Neural progenitor cell (in vitro differentiated cells): ENCODE measurements around the gene CMTM4. TPM values are rescaled to one million over a fixed set of nuclear protein-coding genes. Genes with fewer than 3 reads are reported as not detected.

Experiments
- DNase-seq: peaks from one replicate; pipeline ENCODE4 v3.0.0-alpha.2; 2016; ENCODE audit warnings: low spot score
- H2AFZ ChIP-seq: fragments of 200-600 bp; sonication (generic); replicated peaks from 2 replicates; pipeline ENCODE4 v1.6.1; 2016; ENCODE audit warnings: antibody characterized with exemption
- H3F3A ChIP-seq: fragments of 200-600 bp; sonication (generic); 2 replicates; pipeline ENCODE4 v1.6.1; 2016; ENCODE audit warnings: antibody characterized with exemption, low read depth
- H3K27ac ChIP-seq: fragments of 200-600 bp; sonication (generic); 2 replicates; pipeline ENCODE4 v1.5.1; 2016; ENCODE audit warnings: mild to moderate bottlenecking
- H3K27me3 ChIP-seq: fragments of 200-600 bp; sonication (generic); 2 replicates; pipeline ENCODE4 v1.6.1; 2016; ENCODE audit warnings: mild to moderate bottlenecking, moderate library complexity
- H3K36me3 ChIP-seq: fragments of 200-600 bp; sonication (generic); 2 replicates; pipeline ENCODE4 v1.5.1; 2016
- H3K4me1 ChIP-seq: fragments of 200-600 bp; sonication (generic); 2 replicates; pipeline ENCODE4 v1.6.1; 2016; ENCODE audit warnings: mixed run types
- H3K4me2 ChIP-seq: fragments of 200-600 bp; sonication (generic); 2 replicates; pipeline ENCODE4 v1.6.1; 2016
- H3K4me3 ChIP-seq: fragments of 200-600 bp; sonication (generic); 2 replicates; pipeline ENCODE4 v1.5.1; 2016
- H3K79me2 ChIP-seq: fragments of 200-600 bp; sonication (generic); 2 replicates; pipeline ENCODE4 v1.6.1; 2016; ENCODE audit warnings: low read depth
- H3K9ac ChIP-seq: fragments of 200-600 bp; sonication (generic); 2 replicates; pipeline ENCODE4 v1.6.1; 2016
- H3K9me3 ChIP-seq: fragments of 200-600 bp; sonication (generic); 2 replicates; pipeline ENCODE4 v1.5.1; 2016; ENCODE audit warnings: low read depth
- H4K20me1 ChIP-seq: fragments of 200-600 bp; sonication (generic); 2 replicates; pipeline ENCODE4 v1.6.1; 2016; ENCODE audit warnings: low read depth
- H3K27ac Mint-ChIP-seq: 3 replicates; pipeline ENCODE4 v1.8.0; 2021; ENCODE audit warnings: mixed read lengths
- H3K27me3 Mint-ChIP-seq: 2 replicates; pipeline ENCODE4 v1.8.0; 2022; ENCODE audit warnings: low read depth, mild to moderate bottlenecking, inconsistent platforms, moderate library complexity, mixed read lengths; ENCODE audit not compliant: insufficient read depth
- H3K36me3 Mint-ChIP-seq: 3 replicates; pipeline ENCODE4 v1.8.0; 2021; ENCODE audit warnings: mixed read lengths
- H3K4me1 Mint-ChIP-seq: 3 replicates; pipeline ENCODE4 v1.8.0; 2021; ENCODE audit warnings: mixed read lengths
- H3K4me3 Mint-ChIP-seq: 3 replicates; pipeline ENCODE4 v1.8.0; 2021; ENCODE audit warnings: mild to moderate bottlenecking, moderate library complexity, mixed read lengths
- H3K9me3 Mint-ChIP-seq: 3 replicates; pipeline ENCODE4 v1.8.0; 2020; ENCODE audit warnings: mixed read lengths
- EZH2 ChIP-seq: fragments of 200-600 bp; sonication (generic); IDR thresholded peaks from 2 replicates; pipeline ENCODE4 v1.6.1; 2017; ENCODE audit warnings: antibody characterized with exemption, mild to moderate bottlenecking, moderate library complexity
- EZH2phosphoT487 ChIP-seq: fragments of 200-600 bp; sonication (generic); IDR thresholded peaks from 2 replicates; pipeline ENCODE4 v1.6.1; 2017; ENCODE audit warnings: antibody characterized with exemption
- total RNA-seq: library from RNA; depleted of rRNA; stranded (reverse); fragments of >200 nt; gene quantifications from 2 replicates; pipeline ENCODE4 v1.2.3, GENCODE V29; 2015; ENCODE audit warnings: low replicate concordance
- TF ChIP-seq, protein P1 (sequence below): fragments of 200-600 bp; sonication (generic); IDR thresholded peaks from 2 replicates; pipeline ENCODE4 v1.5.1; 2017; ENCODE audit warnings: antibody characterized with exemption, mild to moderate bottlenecking

CMTM4 gene
- total RNA-seq, 1 donor from 2014 or later: 25.9 TPM

DNA sequence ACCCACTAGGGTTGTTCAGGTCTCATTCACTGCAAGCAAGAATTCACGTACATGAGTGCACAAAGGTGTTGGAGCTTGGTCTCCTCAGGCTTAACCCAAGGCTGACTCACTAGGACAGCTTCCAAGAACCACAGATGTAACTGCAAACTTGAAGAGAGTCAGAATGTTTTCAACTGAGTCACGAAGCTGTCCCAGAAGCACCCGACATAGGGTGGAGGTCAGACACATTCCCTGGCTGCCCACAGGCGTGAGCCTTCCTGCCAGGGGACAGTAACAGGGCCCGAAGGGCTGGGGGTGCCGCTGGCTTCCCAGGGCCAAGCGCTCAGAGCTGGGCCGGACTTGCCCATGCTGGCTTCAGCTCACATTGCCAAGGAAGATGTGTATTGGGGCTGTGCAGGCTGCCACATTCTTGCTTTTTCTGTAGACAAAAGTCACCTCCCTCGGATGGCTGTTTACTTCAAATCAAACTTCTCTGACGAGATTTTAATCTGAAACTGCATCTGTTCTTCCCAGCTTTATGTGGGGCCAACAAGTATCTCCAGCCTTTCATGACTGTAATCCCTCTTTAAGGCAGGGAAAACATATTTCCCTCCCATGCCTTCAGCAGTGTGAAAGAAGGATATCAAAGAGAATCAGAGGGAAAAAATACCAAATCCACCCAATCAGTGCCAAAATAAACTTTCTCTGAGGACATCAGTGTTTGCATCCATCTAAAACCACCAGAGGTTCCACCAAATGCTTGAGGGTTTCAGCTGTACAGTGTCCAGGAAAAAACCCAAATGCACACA, 77.8 kb downstream of the CMTM4 start:
- Mint-ChIP-seq H3K27me3 (peaks cover 6% of the 10 kb centered on the region), H3K36me3 (peaks cover 17% of the 10 kb centered on the region), H3K9me3 (no peaks in the 10 kb centered on the region), H3K4me3 (no peak overlapping the region), H3K27ac (no peak overlapping the region), H3K4me1 (peaks cover 35% of the 10 kb centered on the region)
- Histone ChIP-seq H3K27ac (no peak overlapping the region), H4K20me1 (peaks cover 5% of the 10 kb centered on the region), H2AFZ (no peak overlapping the region), H3K9ac (no peak overlapping the region), H3K4me1 (peaks cover 13% of the 10 kb centered on the region), H3K79me2 (no peaks in the 10 kb centered on the region), H3K27me3 (no peaks in the 10 kb centered on the region), H3K4me2 (no peak overlapping the region), H3K4me3 (no peak overlapping the region), H3K36me3 (no peaks in the 10 kb centered on the region), H3F3A (peaks cover 21% of the 10 kb centered on the region), H3K9me3 (no peaks in the 10 kb centered on the region)
- TF ChIP-seq EZH2phosphoT487 (no peak), EZH2 (no peak)
- TF ChIP-seq, protein P1, sequence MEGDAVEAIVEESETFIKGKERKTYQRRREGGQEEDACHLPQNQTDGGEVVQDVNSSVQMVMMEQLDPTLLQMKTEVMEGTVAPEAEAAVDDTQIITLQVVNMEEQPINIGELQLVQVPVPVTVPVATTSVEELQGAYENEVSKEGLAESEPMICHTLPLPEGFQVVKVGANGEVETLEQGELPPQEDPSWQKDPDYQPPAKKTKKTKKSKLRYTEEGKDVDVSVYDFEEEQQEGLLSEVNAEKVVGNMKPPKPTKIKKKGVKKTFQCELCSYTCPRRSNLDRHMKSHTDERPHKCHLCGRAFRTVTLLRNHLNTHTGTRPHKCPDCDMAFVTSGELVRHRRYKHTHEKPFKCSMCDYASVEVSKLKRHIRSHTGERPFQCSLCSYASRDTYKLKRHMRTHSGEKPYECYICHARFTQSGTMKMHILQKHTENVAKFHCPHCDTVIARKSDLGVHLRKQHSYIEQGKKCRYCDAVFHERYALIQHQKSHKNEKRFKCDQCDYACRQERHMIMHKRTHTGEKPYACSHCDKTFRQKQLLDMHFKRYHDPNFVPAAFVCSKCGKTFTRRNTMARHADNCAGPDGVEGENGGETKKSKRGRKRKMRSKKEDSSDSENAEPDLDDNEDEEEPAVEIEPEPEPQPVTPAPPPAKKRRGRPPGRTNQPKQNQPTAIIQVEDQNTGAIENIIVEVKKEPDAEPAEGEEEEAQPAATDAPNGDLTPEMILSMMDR: no peak
- DNase-seq: no peak

DNA sequence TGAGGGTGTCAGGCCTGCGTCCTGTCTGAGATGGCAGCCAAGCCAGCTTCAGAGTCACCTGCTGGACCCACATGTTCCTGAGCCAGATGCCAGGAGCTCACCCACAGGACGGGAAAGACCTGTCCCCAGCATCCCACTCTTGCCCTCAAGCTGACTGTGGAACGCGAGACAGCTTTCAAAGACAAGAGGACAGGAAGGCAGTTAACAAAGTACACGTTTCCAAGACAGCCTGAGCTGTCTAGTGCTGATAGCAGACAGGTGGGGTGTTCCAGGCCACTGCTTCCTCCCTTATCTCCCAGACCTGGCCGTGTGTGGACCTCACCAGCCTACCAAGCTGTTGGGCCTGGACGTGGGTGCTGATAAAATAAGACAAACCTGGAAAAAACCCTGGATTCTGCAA, 78.8 kb downstream of the CMTM4 start:
- Mint-ChIP-seq H3K4me1 (peaks cover 27% of the 10 kb centered on the region), H3K9me3 (no peaks in the 10 kb centered on the region), H3K4me3 (no peak overlapping the region), H3K27me3 (peaks cover under 1% of the 10 kb centered on the region), H3K36me3 (peaks cover 26% of the 10 kb centered on the region), H3K27ac (no peak overlapping the region)
- H3K9ac ChIP-seq: no peak overlapping the region
- H3K9me3 ChIP-seq: no peaks in the 10 kb centered on the region
- TF ChIP-seq EZH2 (no peak), EZH2phosphoT487 (no peak)
- TF ChIP-seq, protein P1: no peak
- DNase-seq: no peak
- H3K36me3 ChIP-seq: peaks cover 9% of the 10 kb centered on the region
- no peaks in the 10 kb centered on the region for H3K79me2 ChIP-seq
- H4K20me1 ChIP-seq: peaks cover 5% of the 10 kb centered on the region
- peaks cover 24% of the 10 kb centered on the region for H3F3A ChIP-seq
- no peaks in the 10 kb centered on the region for H3K27me3 ChIP-seq
- H3K4me1 ChIP-seq: peaks cover 12% of the 10 kb centered on the region
- H3K4me2 ChIP-seq: no peak overlapping the region
- no peak overlapping the region for H3K4me3 ChIP-seq
- no peak overlapping the region for H2AFZ ChIP-seq
- no peak overlapping the region for H3K27ac ChIP-seq

DNA sequence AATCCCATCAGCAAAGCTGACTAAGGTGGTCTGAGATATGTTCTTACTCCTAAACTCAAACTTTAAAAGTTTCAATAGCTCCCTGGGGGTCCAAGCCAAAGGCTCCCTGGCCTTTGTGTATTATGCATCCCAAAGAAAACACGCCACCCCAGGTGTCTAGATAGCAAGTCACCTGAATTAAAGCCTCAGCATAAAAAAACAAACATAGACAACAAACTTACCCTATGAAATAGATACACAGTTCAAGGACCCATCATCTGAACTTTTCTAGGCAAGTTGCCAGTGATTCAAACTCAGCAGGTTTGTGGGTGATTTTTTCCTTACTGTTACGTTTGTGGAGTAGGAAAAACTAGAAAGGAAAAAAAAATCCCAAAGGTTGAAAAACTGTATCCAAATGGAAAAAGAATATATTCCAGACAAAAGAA, 79.5 kb downstream of the CMTM4 start:
- Mint-ChIP-seq H3K4me3 (no peak overlapping the region), H3K27me3 (peaks cover 2% of the 10 kb centered on the region), H3K36me3 (peaks cover 30% of the 10 kb centered on the region), H3K9me3 (no peaks in the 10 kb centered on the region), H3K4me1 (peaks cover 27% of the 10 kb centered on the region), H3K27ac (no peak overlapping the region)
- Histone ChIP-seq H3K79me2 (no peaks in the 10 kb centered on the region), H3F3A (peaks cover 24% of the 10 kb centered on the region), H3K4me1 (peaks cover 12% of the 10 kb centered on the region), H4K20me1 (peaks cover 5% of the 10 kb centered on the region), H3K9me3 (no peaks in the 10 kb centered on the region), H3K27ac (no peak overlapping the region), H3K36me3 (peaks cover 10% of the 10 kb centered on the region), H2AFZ (no peak overlapping the region), H3K4me2 (peak overlapping the region; percentile 18), H3K4me3 (no peak overlapping the region), H3K9ac (no peak overlapping the region), H3K27me3 (no peaks in the 10 kb centered on the region)
- no peak for DNase-seq
- no peak for TF ChIP-seq EZH2phosphoT487
- TF ChIP-seq, protein P1: no peak
